Keratinocyte (primary cell): ENCODE results near the gene HOXD11. TPM values are rescaled to one million over a fixed set of nuclear protein-coding genes. Genes with fewer than 3 reads are reported as not detected.

Experiments
- DNase-seq: peaks from one replicate; pipeline ENCODE4 v3.0.0-alpha.2; 2011; ENCODE audit warnings: low read depth, missing footprints, low spot score
- FAIRE-seq: peaks from 2 replicates; lab custom pipeline; 2011; peaks lifted over from hg19 to GRCh38; lab: Jason Lieb, UNC
- H2AFZ ChIP-seq: 2 replicates; pipeline ENCODE4 v1.6.0; 2012; ENCODE audit warnings: low read length, control low read depth, inconsistent platforms; ENCODE audit not compliant: control insufficient read depth
- H3K27ac ChIP-seq: 2 replicates; pipeline ENCODE4 v1.5.1; 2011; ENCODE audit warnings: low read length; ENCODE audit not compliant: control insufficient read depth, insufficient read depth
- H3K27me3 ChIP-seq: 3 replicates; pipeline ENCODE4 v1.6.0; 2011; ENCODE audit warnings: low read length; ENCODE audit not compliant: control insufficient read depth, insufficient read depth; ENCODE audit errors: extremely low read depth
- H3K36me3 ChIP-seq, 2 experiments: 2 replicates in 1 of 2; 3 replicates in 1 of 2; pipeline ENCODE4 v1.5.1; 2011; ENCODE audit warnings: low read length in 2 of 2, mild to moderate bottlenecking in 1 of 2; ENCODE audit not compliant: control insufficient read depth in 2 of 2, insufficient read depth in 2 of 2; ENCODE audit errors: extremely low read depth in 1 of 2
- H3K4me1 ChIP-seq: 3 replicates; pipeline ENCODE4 v1.5.1; 2011; ENCODE audit warnings: low read length; ENCODE audit not compliant: control insufficient read depth, insufficient read depth; ENCODE audit errors: extremely low read depth
- H3K4me2 ChIP-seq: 3 replicates; pipeline ENCODE4 v1.6.0; 2011; ENCODE audit warnings: low read depth, low read length; ENCODE audit not compliant: control insufficient read depth, insufficient read depth; ENCODE audit errors: extremely low read depth
- H3K4me3 ChIP-seq, 3 experiments: fragments of 200-600 bp in 1 of 3; sonication (generic) in 1 of 3; 2 replicates in 2 of 3; 3 replicates in 1 of 3; pipeline ENCODE4 v1.5.1; 2011 to 2016; ENCODE audit warnings: low read length in 3 of 3, mild to moderate bottlenecking in 3 of 3, control low read depth in 2 of 3, inconsistent platforms in 1 of 3, low read depth in 1 of 3, mixed read lengths in 1 of 3, mixed run types in 1 of 3, moderate library complexity in 1 of 3; ENCODE audit not compliant: control insufficient read depth in 2 of 3, insufficient read depth in 2 of 3; ENCODE audit errors: extremely low read depth in 1 of 3
- H3K79me2 ChIP-seq: 2 replicates; pipeline ENCODE4 v1.6.0; 2012; ENCODE audit warnings: low read length; ENCODE audit not compliant: control insufficient read depth, insufficient read depth
- H3K9ac ChIP-seq: 3 replicates; pipeline ENCODE4 v1.6.0; 2011; ENCODE audit warnings: low read length; ENCODE audit not compliant: control insufficient read depth, insufficient read depth; ENCODE audit errors: extremely low read depth
- H3K9me1 ChIP-seq: 3 replicates; pipeline ENCODE4 v1.6.0; 2011; ENCODE audit warnings: low read length; ENCODE audit not compliant: control insufficient read depth, insufficient read depth; ENCODE audit errors: extremely low read depth
- H3K9me3 ChIP-seq: 2 replicates; pipeline ENCODE4 v1.5.1; 2012; ENCODE audit warnings: low read depth, low read length; ENCODE audit not compliant: control insufficient read depth
- H4K20me1 ChIP-seq: 3 replicates; pipeline ENCODE4 v1.6.0; 2011; ENCODE audit warnings: low read length; ENCODE audit not compliant: control insufficient read depth, insufficient read depth; ENCODE audit errors: extremely low read depth
- CTCF ChIP-seq, 3 experiments: IDR thresholded peaks in 1 of 3; conservative IDR thresholded peaks in 1 of 3; optimal IDR thresholded peaks in 1 of 3; 2 replicates in 2 of 3; 3 replicates in 1 of 3; pipeline versions ENCODE3 to v1.5.1; 2011; ENCODE audit warnings: low read length in 3 of 3, mild to moderate bottlenecking in 3 of 3, moderate library complexity in 2 of 3, control low read depth in 1 of 3, inconsistent platforms in 1 of 3; ENCODE audit not compliant: insufficient read depth in 2 of 3; ENCODE audit errors: extremely low read depth in 1 of 3
- EZH2 ChIP-seq: IDR thresholded peaks from one replicate; pipeline ENCODE4 v1.6.1; 2012; ENCODE audit warnings: inconsistent platforms, mild to moderate bottlenecking, low read length, moderate library complexity
- dilution Hi-C: fragments of 300-500 bp; cut with MboI; formaldehyde crosslinking; loops from one replicate; pipeline ENCODE4 v1.7.0; 2020; ENCODE audit warnings: low sequenced_read_pairs; ENCODE audit not compliant: extremely low pct_ligation_motif_present
- polyA plus RNA-seq, 5 experiments: library from polyadenylated mRNA; depleted of rRNA in 3 of 5; stranded (reverse) in 3 of 5; stranded (forward) in 1 of 5; unstranded in 1 of 5; fragments of >200 nt; gene quantifications; 1 replicate in 1 of 5; 2 replicates in 3 of 5; 3 replicates in 1 of 5; pipeline versions ENCODE4 v1.2.1 to v1.2.3, GENCODE V29; 2011 to 2012; ENCODE audit warnings: missing spikeins in 2 of 5, low read depth in 1 of 5, low replicate concordance in 1 of 5

Gene HOXD11
- polyA plus RNA-seq, 1 donor (not counting 4 experiments of a cell fraction or from before 2014, with no cell fraction given): not detected

- Histone ChIP-seq H2AFZ (no peak overlapping the region), H3K4me2 (no peak overlapping the region), H3K4me1 (peaks cover 5% of the 10 kb centered on the region), H4K20me1 (peaks cover 3% of the 10 kb centered on the region), H3K27ac (no peak overlapping the region), H3K9me3 (no peaks in the 10 kb centered on the region), H3K79me2 (no peaks in the 10 kb centered on the region), H3K27me3 (peaks cover 99% of the 10 kb centered on the region), H3K9ac (no peak overlapping the region), H3K36me3 (no peaks in the 10 kb centered on the region), H3K9me1 (no peaks in the 10 kb centered on the region), H3K4me3 (no peak overlapping the region)
- no peak for DNase-seq
- FAIRE-seq: no peak
- TF ChIP-seq EZH2 (no peak), CTCF (optimal IDR thresholded peaks at IDR 0.05 in 1 of 3, IDR thresholded peaks at IDR 0.05 in 1 of 3, conservative IDR thresholded peaks at IDR 0.05 in 1 of 3; ENCODE audit: extremely low read depth in 1 of 3, insufficient read depth in 2 of 3, low read length in 3 of 3) (no peak)
- dilution Hi-C loops: no loop called here
Observed at GRCh38 chr2:176102309-176102866, 4.7 kb upstream of the HOXD11 start.

GRCh38 chr2:176103194-176103593 lies 3.9 kb upstream of the HOXD11 start:
- TF ChIP-seq EZH2 (no peak), CTCF (optimal IDR thresholded peaks at IDR 0.05 in 1 of 3, IDR thresholded peaks at IDR 0.05 in 1 of 3, conservative IDR thresholded peaks at IDR 0.05 in 1 of 3; ENCODE audit: extremely low read depth in 1 of 3, insufficient read depth in 2 of 3, low read length in 3 of 3) (no peak)
- no peak overlapping the region for H3K4me2 ChIP-seq
- no peaks in the 10 kb centered on the region for H3K79me2 ChIP-seq
- no peaks in the 10 kb centered on the region for H3K36me3 ChIP-seq
- dilution Hi-C loops: no loop called here
- no peaks in the 10 kb centered on the region for H3K9me1 ChIP-seq
- FAIRE-seq (no peak), DNase-seq (no peak)
- H3K9me3 ChIP-seq: no peaks in the 10 kb centered on the region
- no peak overlapping the region for H3K4me3 ChIP-seq
- no peak overlapping the region for H2AFZ ChIP-seq
- H3K4me1 ChIP-seq: peaks cover 5% of the 10 kb centered on the region
- no peak overlapping the region for H3K9ac ChIP-seq
- no peak overlapping the region for H3K27ac ChIP-seq
- peaks cover 3% of the 10 kb centered on the region for H4K20me1 ChIP-seq
- H3K27me3 ChIP-seq: peaks cover 95% of the 10 kb centered on the region
